Fibroblast of mammary gland (primary cell): ENCODE data around the gene TMEM179B.
"Not testable (repeated sequence)": the region's sequence is repeated elsewhere in the genome, so short reads cannot be mapped to it uniquely, and the experiment has no call there.

ENCODE experiments used
- DNase-seq: peaks from one replicate; pipeline ENCODE4 v3.0.0-alpha.2; 2010; ENCODE audit warnings: low read depth
- H3K4me3 ChIP-seq: 2 replicates; pipeline ENCODE4 v1.5.1; 2011; ENCODE audit warnings: low read depth, mild to moderate bottlenecking, low read length, moderate library complexity; ENCODE audit not compliant: control insufficient read depth
- TF ChIP-seq, protein P1 (sequence below): conservative IDR thresholded peaks from 2 replicates; pipeline ENCODE4 v1.5.1; 2011; ENCODE audit warnings: low read depth, low read length, inconsistent platforms; ENCODE audit not compliant: control insufficient read depth, insufficient read depth

The TMEM179B gene

DNA sequence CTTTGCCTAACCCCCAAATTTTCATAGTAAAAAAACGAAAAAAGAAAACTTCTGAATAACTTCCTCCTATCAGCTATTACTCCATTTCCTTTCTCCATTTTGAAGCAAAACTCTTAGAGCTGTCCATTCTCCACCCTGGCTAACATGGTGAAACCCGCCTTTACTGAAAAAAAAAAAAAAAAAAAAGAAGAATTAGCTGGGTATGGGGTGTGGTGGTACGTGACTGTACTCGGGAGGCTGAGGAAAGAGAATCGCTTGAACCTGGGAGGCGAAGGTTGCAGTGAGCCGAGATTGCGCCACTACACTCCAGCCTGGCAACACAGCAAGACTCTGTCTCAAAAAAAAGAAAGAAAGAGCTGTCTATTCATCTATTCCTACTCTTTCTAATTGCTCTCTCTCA lies 29.4 kb downstream of the TMEM179B start:
- H3K4me3 ChIP-seq = no peak overlapping the region
- TF ChIP-seq, protein P1, sequence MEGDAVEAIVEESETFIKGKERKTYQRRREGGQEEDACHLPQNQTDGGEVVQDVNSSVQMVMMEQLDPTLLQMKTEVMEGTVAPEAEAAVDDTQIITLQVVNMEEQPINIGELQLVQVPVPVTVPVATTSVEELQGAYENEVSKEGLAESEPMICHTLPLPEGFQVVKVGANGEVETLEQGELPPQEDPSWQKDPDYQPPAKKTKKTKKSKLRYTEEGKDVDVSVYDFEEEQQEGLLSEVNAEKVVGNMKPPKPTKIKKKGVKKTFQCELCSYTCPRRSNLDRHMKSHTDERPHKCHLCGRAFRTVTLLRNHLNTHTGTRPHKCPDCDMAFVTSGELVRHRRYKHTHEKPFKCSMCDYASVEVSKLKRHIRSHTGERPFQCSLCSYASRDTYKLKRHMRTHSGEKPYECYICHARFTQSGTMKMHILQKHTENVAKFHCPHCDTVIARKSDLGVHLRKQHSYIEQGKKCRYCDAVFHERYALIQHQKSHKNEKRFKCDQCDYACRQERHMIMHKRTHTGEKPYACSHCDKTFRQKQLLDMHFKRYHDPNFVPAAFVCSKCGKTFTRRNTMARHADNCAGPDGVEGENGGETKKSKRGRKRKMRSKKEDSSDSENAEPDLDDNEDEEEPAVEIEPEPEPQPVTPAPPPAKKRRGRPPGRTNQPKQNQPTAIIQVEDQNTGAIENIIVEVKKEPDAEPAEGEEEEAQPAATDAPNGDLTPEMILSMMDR = no peak
- no peak for DNase-seq

- TF ChIP-seq, protein P1 = no peak
- no peak for DNase-seq
- no peak overlapping the region for H3K4me3 ChIP-seq
Observed at GRCh38 chr11:62817129-62817528, 29.9 kb downstream of the TMEM179B start.

GRCh38 chr11:62823677-62824076 lies 36.5 kb downstream of the TMEM179B start:
- TF ChIP-seq, protein P1 = no peak
- H3K4me3 ChIP-seq = no peak overlapping the region
- no peak for DNase-seq

DNA sequence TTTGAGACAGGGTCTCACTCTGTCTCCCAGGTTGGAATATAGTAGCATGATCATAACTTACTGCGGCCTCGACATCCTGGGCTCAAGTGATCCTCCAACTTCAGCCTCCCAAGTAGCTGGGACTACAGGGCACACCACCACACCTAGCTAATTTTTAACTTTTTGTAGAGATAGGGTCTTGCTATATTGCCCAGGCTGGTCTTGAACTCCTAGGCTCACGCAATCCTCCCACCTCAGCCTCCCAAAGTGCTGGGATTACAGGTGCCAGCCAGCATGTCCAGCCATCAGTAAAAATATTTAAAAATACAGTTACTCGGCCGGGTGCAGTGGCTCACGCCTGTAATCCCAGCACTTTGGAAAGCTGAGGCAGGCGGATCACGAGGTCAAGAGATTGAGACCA lies 40.9 kb downstream of the TMEM179B start:
- not testable (repeated sequence) for H3K4me3 ChIP-seq, DNase-seq

DNA sequence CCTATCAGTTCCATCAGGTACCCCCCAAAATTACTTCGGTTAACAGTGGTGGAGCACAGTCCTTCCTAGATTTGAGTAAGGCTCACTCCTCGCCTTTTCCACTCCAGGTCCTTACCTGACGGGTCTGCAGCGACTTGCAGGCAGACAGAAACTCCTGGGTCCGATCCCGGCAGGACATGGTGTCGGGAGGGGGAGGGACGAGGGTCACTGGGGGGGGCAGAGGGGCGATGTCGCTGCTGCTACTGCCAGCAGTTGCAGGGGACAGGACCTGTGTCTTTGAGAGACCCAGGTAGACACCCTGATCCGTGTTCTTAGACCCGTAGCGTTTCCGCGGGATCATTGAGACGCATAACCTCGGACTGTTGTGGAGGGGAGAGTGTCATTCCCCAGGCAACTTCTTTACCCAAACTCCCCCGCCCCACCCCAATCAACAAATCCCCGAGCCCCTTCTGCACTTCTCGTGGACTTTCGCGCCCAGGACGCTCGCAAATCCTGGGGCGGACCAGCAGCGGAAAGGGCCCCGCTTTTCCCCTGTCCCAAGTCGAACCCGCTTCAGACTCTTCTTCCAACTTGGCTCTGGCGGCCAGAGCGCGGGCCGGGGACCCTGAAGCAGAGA lies 43.8 kb downstream of the TMEM179B start:
- TF ChIP-seq, protein P1 = no peak
- DNase-seq = no peak
- H3K4me3 ChIP-seq = peak overlapping the region; percentile 67

- TF ChIP-seq, protein P1 = no peak
- peak; percentile 98 for DNase-seq
- peak within 1 kb of the TSS; percentile 67 for H3K4me3 ChIP-seq
Observed at GRCh38 chr11:62831520-62832335, 44.5 kb downstream of the TMEM179B start, which contains the start of gene STX5. Gene STX5 (minus strand): TSS chr11:62832051. CDS start chr11:62831243, 808 bp downstream.

- H3K4me3 ChIP-seq = peak within 1 kb of the TSS; percentile 67
- TF ChIP-seq, protein P1 = no peak
- peak; percentile 47 for DNase-seq
Observed at GRCh38 chr11:62832336-62833234, 45.4 kb downstream of the TMEM179B start, which contains the start of gene TEX54. Gene TEX54 (minus strand): TSS chr11:62832841.
